Esophagus mucosa (tissue), 1 donor: ENCODE results near the gene MAP3K20. TPM values are rescaled to one million over a fixed set of nuclear protein-coding genes. Genes with fewer than 3 reads are reported as not detected.
"Not testable (repeated sequence)": the region's sequence is repeated elsewhere in the genome, so short reads cannot be mapped to it uniquely, and the experiment has no call there.

Source experiments
- ATAC-seq: fragments of 200-7000 bp; cut with Tn5 transposase; one replicate; pipeline ENCODE4 v1.9.1; 2020
- total RNA-seq: library from RNA; stranded (reverse); gene quantifications from one replicate; pipeline ENCODE4 v1.2.4, GENCODE V29; 2023
- donor health status: DM: yes; HTN: yes; CAD: no.

MAP3K20 gene
- total RNA-seq, 1 donor from 2014 or later = 21.3 TPM

DNA sequence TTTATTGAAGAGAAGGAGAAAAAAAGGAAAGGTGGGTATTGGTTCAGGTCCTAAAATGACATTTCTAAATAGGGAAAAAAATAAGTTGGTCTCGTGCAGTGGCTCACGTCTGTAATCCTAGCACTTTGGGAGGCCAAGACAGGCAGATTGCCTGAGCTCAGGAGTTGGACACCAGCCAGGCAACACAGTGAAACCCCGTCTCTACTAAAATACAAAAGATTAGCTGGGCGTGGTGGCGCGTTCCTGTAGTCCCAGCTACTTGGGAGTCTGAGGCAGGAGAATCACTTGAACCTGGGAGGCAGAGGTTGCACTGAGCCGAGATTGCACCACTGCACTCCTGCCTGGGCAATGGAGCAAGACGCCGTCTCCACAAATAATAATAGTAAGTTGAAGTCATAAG lies 131.5 kb downstream of the MAP3K20 start:
- ATAC-seq = not testable (repeated sequence)

DNA sequence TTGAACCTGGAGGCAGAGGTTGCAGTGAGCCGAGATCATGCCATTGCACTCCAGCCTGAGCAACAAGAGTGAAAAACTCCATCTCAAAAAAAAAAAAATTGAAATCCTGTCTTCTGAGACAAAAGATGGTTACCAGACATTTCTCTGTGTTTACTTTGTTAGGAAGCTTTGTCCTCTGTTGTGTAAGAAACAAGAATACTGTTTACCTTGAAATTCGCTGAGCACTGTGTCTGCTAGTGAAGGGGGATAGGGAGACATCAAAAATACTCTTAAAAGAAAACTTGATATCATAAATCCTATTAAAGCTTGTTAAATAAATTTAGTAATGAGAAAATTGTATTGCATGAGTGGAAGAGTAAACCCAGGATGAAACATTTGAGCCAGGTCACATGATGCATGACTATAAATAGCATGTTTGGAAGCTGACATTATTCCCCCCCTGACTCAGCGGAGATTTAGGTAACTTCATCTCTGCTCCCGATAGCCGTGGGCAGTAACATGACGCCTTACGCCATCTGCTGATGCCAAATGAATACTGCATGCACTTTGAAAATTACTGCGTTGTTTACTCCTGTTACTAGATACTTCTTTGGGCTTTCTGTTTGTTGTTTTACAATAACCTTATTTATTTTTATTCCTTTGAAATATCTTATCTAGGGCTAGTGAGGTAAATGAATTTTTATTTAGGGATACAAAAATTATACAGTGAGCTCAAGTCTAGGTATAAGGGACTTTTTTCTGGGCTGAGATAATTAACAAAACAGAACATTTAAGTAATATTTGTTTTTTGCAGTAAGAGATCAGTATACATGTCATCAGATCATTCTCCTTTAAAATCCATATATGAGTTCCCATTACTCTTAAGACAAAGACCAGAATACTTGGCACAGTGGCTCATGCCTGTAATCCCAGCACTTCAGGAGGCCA lies 134.9 kb downstream of the MAP3K20 start:
- peak; percentile 87 for ATAC-seq

DNA sequence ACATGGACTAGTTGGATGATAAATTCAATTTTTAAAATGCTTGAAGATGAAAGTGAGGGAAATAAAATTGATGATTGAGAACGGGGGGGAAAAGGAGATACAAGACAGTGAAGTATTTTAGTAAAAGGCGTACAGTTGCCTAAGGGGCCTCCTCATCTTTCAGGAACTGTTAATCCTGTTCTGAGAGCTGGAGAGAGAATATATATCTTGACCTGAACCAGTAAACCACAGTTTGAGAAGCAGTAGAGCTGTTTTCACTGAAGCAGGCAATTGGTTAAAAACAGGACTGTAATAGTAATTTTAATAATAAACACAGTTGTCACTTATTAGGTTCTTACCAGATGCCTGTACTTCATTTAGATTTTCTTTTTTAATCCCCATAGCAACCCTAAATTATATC lies 137.5 kb downstream of the MAP3K20 start:
- ATAC-seq = no peak

DNA sequence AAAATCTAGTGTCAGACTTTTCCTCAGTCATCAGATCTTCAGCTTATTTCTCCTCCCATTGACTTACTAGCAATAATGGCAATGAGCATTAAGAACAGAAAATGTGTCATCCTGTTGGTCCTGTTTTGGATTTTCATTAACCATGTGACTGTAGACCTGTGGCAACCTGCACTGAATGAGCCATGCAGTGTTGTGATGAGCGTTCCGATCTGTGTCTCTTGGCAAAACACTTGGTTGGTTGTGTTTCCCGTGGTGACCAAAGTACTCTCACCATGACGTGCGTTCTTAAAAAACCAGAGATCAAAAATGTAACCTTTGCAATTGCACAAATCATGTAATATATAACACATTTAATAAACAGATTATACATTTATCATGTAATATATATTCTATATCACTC lies 138.6 kb downstream of the MAP3K20 start:
- ATAC-seq = peak; percentile 97

DNA sequence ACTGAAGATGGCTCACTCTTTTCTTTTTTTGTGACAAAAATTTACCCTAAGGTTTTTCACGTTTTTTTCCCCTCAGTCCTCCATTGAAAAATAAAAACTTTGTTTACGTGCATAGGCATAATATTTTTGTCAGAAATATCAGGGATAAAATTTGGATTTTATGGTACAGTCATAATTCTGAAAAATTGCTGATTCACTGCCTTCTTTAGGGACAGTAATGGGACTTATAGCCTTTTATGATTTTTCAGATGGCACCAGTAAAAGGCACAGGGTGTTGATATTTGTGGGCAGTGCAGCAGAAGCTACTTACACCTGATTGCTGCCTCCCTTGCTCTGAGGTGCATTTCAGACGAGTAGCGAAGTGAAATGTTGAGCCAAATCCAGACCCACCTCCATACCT lies 139.7 kb downstream of the MAP3K20 start:
- no peak for ATAC-seq

DNA sequence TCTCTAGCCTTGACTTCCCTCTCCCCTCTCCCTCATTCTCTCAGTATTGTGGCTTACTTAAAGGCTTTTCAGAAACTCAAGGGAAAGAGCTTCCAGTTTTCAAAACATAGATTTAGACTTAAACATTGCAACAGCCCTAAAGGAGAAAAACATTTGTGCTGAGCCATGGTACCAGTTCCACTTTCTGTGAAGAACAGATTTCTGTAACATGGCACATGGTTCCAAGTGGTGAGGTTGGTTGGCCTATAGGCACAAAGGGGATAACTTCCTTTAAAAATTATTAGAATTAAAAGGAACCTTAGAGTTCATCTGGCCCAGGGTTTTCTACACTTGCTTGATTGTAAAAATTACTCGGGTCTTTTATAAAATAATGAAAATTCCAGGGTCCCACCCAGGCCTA lies 140.4 kb downstream of the MAP3K20 start:
- ATAC-seq = no peak

DNA sequence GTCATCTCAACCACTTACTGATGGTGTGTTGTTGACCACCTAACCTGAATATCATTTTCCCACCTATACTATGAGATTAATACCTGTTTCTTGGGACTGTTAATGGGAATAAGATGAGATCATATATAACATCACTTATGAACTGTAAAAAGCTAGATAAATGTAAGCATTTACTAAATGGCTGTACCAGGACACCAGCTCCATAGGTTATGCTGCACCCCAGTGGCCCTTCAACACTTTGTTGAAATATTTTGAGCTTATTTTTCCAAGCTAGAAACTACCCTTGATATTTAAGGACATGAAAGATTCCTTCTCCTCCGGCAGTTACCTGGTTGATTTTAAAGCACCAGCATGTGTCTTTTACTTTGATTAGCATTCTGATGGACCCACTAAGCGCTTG lies 141.0 kb downstream of the MAP3K20 start:
- ATAC-seq = no peak

DNA sequence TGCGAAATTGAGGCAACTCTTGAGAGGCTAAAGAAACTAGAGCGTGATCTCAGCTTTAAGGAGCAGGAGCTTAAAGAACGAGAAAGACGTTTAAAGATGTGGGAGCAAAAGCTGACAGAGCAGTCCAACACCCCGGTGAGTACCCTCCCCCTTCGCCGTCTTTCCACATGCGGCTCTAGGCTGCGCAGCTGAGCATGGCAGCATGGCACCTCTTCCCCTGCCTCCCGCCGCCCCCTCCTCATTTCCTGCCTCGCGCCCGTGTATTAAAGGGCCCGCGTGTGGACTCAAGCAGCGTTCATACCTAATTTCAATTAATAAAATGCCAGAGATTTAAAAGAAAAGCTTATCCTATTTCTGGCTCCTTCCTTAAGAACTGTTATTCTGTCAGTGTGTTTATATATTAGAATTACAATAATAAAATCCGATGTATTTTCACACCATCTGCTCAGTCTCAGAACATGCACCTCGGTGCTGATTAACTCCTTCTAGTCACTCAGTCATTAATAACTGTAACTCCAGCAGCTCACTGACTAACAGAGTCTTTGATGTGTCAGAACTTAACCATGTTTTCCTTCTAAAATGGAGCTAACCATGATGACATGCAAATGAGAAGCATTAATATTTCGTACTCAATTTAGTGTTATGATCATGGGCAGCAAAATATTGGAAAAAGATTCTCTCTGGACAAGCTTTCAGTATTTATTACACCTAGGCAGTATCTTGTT lies 141.6 kb downstream of the MAP3K20 start:
- no peak for ATAC-seq

DNA sequence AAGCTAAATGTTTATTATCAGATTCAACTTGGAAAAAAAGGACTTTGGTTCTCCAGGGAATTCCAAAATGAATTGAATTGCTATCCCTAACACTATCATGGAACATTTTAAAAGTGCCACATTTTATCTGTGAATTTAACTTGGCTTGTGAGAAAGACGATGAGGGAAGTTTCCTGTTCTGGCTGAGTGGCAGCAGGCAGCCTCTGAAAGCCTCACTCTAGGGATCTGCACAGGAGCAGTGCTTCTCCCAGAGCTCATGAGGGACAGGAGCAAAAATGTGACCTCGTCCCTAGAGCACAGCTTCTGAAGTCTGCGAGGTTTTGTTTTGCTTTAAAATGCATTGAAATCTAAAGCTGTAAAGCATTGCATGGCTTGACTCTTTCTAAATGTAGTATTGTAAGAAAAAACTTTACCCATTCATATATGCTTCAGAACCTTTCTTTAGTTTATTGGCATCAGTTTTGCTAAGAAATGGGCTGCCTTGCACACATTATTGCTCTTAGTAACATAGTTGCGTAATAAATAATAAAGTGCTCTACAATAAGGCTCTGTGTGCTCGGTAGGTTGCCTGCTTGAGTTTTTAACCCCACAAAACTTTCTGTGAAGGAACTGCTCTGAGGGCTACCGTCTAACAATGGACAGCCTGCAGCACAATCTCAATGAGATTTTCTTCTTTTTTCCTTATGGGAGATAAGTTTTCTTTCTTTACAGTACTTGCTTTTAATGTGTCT lies 142.8 kb downstream of the MAP3K20 start:
- no peak for ATAC-seq

DNA sequence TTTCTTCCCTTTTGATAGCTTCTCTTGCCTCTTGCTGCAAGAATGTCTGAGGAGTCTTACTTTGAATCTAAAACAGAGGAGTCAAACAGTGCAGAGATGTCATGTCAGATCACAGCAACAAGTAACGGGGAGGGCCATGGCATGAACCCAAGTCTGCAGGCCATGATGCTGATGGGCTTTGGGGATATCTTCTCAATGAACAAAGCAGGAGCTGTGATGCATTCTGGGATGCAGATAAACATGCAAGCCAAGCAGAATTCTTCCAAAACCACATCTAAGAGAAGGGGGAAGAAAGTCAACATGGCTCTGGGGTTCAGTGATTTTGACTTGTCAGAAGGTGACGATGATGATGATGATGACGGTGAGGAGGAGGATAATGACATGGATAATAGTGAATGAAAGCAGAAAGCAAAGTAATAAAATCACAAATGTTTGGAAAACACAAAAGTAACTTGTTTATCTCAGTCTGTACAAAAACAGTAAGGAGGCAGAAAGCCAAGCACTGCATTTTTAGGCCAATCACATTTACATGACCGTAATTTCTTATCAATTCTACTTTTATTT lies 145.6 kb downstream of the MAP3K20 start:
- no peak for ATAC-seq

DNA sequence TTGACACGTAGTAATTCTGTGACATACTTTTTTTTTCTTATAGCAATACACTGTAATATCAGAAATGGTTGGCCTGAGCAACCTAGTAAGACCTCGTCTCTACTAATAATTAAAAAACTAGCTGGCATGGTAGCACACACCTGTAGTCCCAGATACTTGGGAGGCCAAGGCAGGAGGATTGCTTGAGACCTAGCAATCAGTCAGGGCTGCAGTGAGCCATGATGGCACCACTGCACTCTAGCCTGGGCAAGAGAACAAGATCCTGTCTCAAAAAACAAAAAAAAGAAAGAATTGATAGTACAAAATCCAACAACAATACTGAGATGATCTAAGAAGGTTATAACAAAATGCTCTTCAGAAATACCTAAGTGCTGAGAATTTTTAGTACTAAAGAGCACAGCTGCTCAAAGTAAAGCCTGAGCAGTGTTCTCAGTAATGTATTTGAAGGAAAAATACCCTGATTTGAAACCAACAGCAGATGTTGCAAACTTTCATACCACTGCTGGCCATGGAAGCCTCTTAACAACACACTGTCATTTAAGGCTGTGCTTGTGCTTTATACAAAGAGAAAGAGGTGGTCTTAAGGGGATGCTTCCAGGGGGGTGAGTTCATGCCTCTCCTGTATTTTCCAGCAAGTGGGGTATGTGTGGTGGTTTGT lies 146.4 kb downstream of the MAP3K20 start:
- no peak for ATAC-seq

DNA sequence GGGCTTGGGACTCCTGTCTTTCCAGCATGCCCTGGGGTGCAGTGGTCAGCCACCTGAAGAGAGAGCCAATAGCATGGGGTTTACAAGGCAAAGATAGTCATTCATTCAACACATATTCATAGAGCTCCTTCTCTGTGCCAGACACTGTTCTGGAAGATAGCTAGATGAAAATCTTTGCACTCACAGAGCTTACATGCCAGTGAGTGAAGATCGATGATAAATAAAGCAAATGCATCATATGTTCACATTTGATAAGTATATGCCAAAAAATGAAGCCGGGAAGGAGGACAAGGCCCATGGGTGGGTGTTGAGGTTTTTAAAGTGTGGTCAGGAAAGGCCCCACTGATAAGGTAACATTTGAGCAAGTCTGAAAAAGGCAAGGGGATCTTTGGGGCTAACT lies 148.2 kb downstream of the MAP3K20 start:
- ATAC-seq = no peak

DNA sequence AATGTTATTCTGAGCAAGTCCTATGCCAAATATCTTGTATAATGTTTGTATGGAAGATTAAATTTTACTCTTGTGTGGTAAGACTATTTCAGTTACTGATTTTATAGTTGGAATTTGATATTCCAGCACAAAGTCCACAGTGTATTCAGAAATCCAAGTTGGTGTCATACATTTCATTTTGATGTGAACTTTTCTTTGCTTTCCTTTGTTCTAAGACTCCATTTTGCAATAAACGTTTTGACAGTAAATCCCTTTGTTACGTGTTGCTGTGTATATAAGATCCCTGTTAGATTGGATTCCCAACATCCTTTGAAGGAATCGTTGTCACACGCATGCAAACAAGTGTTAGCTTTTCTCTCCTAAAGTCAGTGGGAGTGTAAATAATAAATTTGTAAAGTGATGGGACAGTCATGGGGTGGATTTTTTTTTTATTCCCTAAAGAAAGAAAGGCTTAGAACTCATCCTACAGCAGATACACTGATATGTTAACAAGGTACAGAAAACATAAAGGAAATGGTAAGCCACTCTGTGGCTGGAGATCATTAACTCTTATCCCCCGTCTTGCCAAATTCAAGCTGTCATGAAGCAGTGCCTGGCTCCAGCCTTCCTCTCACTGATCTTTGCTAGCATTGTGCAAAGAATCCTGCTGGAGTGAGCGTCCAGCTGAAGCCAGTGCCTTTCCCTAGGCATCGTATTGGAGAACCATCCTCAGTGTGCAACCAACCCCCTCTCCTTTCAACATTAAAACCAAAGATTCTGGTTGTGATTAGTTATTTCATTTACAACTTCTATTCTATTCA lies 151.5 kb downstream of the MAP3K20 start:
- no peak for ATAC-seq

DNA sequence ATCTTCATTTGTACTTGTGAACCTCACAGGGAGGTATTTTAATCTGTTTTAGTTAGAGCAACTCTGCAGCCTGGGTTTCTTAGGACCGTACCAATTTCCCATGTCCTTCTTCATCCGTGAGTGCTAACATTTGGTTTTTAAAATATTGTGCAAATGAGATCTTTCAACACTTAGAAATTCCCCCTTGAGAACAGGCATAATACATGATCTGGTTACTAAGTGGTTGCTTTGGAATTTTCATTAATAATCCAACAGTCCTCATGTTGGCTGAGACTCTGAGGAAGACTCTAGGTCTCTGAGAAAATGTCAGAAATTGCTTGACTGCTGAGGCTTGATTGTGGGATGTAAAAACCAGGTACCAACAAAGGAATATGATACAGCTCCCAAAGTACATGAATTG lies 153.4 kb downstream of the MAP3K20 start:
- ATAC-seq = no peak

DNA sequence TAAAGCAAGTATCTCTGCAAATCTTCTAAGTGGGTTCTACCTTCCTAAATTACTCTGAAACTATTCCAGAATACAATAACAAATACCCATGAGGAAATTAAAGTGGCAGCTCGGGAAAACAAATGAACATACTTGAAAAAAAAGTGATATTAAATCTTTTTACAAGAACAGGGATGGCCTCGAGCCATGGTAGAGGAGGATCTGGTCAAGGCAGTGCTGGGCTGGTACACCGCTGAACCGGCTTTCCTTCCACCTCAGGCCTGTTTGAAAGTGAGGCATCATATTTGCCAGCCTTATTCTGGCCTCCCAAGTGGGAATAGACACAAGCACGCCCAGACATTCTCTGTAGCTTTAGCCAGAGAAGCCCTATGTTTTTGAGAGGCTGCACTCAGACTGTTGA lies 154.5 kb downstream of the MAP3K20 start:
- ATAC-seq = no peak

DNA sequence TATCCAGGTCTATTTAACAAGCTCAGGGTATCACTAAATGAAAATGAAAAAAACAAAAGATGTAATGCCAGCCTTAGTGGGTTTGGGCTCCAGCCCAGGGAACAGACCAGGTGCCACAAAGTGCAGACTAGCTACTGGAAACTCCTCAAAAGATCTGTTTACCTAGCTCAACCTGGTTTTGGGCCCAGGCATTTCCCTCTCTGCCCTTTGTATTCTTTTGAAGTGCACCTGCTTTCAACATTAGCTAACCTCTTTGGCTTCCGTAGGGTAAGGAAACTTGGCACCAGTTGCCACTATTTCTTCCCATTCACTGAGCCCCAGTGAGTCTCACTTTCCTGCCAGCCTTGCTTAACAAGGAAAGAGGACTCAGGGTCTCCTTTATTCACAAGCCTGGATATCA lies 155.4 kb downstream of the MAP3K20 start:
- peak; percentile 42 for ATAC-seq

DNA sequence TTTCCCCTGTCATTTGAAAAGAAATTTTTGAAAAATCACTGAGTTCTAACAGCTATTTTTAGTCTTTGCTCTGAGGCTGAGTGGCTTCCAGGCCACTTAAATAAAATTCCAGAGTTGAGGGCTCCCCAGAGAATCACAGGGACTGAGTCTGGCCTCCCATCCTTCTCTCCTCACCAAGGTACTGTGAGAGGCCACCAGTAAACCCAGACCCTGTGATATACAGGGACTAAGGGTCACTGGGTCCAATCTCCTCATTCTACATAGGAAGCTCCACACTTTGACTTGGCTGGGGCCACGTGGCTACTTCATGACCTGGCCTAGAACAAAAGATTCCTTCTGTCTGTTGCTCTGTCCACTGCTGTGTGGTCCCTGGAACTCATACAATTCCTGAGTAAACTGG lies 155.8 kb downstream of the MAP3K20 start:
- ATAC-seq = no peak

DNA sequence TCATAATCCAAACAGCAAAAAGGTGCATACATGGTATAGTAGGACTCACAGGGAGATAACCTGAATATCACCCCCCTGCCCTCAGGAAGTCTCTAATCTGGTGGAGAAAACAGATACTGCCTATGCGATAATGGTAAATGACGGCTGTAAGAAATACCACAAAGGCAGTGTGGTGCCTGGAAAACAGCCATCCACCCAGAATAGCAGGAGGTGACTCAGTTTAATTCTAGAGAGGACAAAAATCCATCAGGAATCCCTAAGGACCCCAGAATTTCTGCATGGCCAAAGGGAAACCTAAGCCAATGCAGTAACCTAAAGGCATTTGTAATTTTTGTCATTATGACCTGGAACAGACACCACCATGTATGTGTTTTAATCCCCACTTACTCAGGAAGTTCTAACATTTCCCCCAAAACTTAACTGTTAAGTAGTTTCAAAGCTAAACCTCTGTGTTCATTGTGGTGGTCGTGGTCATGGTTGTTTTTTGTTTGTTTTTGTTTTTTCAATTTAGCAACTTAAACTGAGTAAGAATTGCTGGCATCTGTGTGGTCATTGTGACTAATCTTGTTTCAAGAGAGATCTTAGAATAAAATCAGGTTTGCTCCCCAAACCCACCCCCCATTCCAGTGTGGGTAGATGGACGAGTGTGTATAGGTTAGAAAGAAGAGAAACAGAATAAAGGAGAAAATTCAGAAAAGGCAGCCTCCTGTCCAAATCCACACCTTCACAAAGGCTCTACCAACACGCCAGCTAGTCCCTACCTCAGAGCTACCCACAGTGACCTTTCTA lies 157.5 kb downstream of the MAP3K20 start:
- no peak for ATAC-seq

DNA sequence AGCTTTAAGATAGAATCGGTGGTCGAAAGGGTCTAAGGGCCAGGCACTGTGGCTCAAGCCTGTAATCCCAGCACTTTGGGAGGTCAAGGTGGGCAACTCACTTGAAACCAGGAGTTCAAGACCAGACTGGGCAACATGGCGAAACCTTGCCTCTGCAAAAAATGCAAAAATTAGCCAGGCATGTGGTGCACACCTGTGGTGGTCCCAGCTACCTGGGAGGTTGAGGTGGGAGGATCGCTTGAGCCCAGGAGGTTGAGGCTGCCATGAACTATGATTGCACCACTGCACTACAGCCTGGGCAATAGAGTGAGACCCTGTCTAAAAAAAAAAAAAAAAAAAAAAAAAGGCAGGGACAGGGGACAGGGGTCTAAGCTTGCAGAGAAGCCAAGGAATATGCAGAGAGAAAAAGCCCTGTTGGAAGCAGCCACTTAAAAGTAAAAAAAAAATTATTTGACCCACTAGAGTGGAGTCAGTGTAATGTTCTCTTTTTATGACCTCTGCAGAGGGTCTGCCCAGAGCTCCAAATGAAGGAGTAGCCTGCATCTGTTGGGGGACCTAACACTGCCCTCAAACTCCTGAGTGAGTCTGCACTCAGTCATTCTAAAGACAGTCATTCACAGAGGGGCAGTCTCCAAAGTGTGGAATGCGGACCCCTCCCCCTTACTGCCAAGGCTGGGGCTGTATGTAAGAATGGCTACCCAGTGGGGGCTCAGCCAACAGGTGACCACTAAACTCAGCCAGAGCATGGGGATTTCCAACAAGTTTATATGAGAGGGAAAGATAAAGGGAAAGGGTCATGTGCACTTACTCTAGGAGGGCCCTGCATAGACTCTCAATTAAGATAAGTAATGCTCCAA lies 160.5 kb downstream of the MAP3K20 start:
- ATAC-seq = no peak

DNA sequence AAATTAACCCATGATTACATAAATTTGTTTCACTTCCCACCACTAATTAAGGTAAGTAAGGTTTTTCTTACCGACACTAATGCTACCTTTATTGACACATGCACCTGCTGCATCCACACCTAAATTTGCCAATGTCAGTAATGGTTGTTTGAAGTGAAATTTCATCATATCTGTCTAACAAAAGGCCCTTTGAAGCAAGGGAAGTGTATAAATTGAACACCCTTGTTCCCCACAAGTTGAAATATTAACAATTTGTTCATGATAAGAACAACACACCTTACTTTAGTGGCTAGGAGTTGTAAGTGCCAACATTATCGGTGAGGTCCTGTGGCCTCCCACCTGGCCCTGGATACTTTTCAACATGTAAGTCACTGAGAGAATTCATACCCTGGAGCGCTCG lies 162.7 kb downstream of the MAP3K20 start:
- no peak for ATAC-seq
